Activated effector memory CD4-positive, alpha-beta T cell treated with Interleukin-2 at 50 U/mL for 16 hours (primary cell): ENCODE measurements around the gene EIF4B.
"Not testable (repeated sequence)": the region's sequence is repeated elsewhere in the genome, so short reads cannot be mapped to it uniquely, and the experiment has no call there.

Experiments
- DNase-seq: peaks from one replicate; pipeline ENCODE4 v3.0.0-alpha.2; 2020

Gene EIF4B

GRCh38 chr12:53005986-53006809 is at the start of gene EIF4B:
EIF4B (plus strand) TSS chr12:53006456; CDS start chr12:53006484, 28 bp downstream.
- DNase-seq, result peak; percentile 100

- no peak for DNase-seq
Measured at GRCh38 chr12:52956987-52957386, 49.3 kb upstream of the EIF4B start.

- no peak for DNase-seq
Measured at GRCh38 chr12:52964556-52965336, 41.5 kb upstream of the EIF4B start.

- no peak for DNase-seq
Measured at GRCh38 chr12:52965337-52965731, 40.9 kb upstream of the EIF4B start.

GRCh38 chr12:52969166-52969795 is 37.0 kb upstream of the EIF4B start:
- DNase-seq, result no peak

GRCh38 chr12:52969828-52970569 is 36.3 kb upstream of the EIF4B start:
- DNase-seq, result no peak

GRCh38 chr12:52971679-52972329 is 34.5 kb upstream of the EIF4B start:
- DNase-seq, result no peak

- DNase-seq, result no peak
Measured at GRCh38 chr12:52975204-52975603, 31.1 kb upstream of the EIF4B start.

GRCh38 chr12:52975820-52976573 is 30.3 kb upstream of the EIF4B start:
- no peak for DNase-seq

- no peak for DNase-seq
Measured at GRCh38 chr12:52976574-52977071, 29.6 kb upstream of the EIF4B start.

- no peak for DNase-seq
Measured at GRCh38 chr12:52977170-52977569, 29.1 kb upstream of the EIF4B start.

- no peak for DNase-seq
Measured at GRCh38 chr12:52980096-52980649, 26.1 kb upstream of the EIF4B start.

GRCh38 chr12:52980650-52981423 is 25.4 kb upstream of the EIF4B start:
- peak; percentile 59 for DNase-seq

- no peak for DNase-seq
Measured at GRCh38 chr12:52984136-52984535, 22.1 kb upstream of the EIF4B start.

GRCh38 chr12:52988898-52989297 is 17.4 kb upstream of the EIF4B start:
- DNase-seq, result no peak

GRCh38 chr12:52990206-52990605 is 16.1 kb upstream of the EIF4B start:
- DNase-seq, result no peak

GRCh38 chr12:52992240-52992639 is 14.0 kb upstream of the EIF4B start:
- not testable (repeated sequence) for DNase-seq

GRCh38 chr12:52992699-52993557 is 13.3 kb upstream of the EIF4B start:
- no peak for DNase-seq

- DNase-seq, result no peak
Measured at GRCh38 chr12:52993558-52993869, 12.7 kb upstream of the EIF4B start.
